SH-SY5Y (cell line): ENCODE measurements around the gene SLC1A3.

Experiments
- GATA2 ChIP-seq: IDR thresholded peaks from 2 replicates; pipeline ENCODE4 v1.6.1; 2011; ENCODE audit warnings: mild to moderate bottlenecking, low read depth, low read length
- GATA3 ChIP-seq: IDR thresholded peaks from 2 replicates; pipeline ENCODE4 v1.6.1; 2011; ENCODE audit warnings: low read depth, mild to moderate bottlenecking, low read length, moderate library complexity

- TF ChIP-seq GATA2 (no peak), GATA3 (no peak)
Measured at GRCh38 chr5:36637101-36637500, 30.7 kb downstream of the SLC1A3 start.
